Measurements from ENCODE around the gene VWCE. TPM values are rescaled to one million over a fixed set of nuclear protein-coding genes. Genes with fewer than 3 reads are reported as not detected.

VWCE gene
- total RNA-seq, 2 donors from 2014 or later = 2.0 to 4.3 TPM

- intact Hi-C loops (cut with DNase I) = loop anchor here (2.0 to 10.0 kb wide), 2 partner anchors 48 to 1782 kb away; no protein-coding TSS in a partner anchor
- H3K4me1 ChIP-seq (replicated peaks) = no peaks in the 10 kb centered on the region
- H3K27ac ChIP-seq = peak overlapping the region; percentile 28 to 39
- DNase-seq (ENCODE audit: low spot score) = peak; percentile 82
- no peaks in the 10 kb centered on the region for H3K36me3 ChIP-seq
- no peaks in the 10 kb centered on the region for H3K9me3 ChIP-seq
- no peak overlapping the region for H3K4me3 ChIP-seq
- no peaks in the 10 kb centered on the region for H3K27me3 ChIP-seq (replicated peaks; ENCODE audit: insufficient read depth)
- peak; percentile 80 for TF ChIP-seq POLR2AphosphoS5 (IDR thresholded peaks at IDR 0.05)
- TF ChIP-seq CTCF (IDR thresholded peaks at IDR 0.05) = peak; percentile 96 to 99 (median 98)
- TF ChIP-seq POLR2A (IDR thresholded peaks at IDR 0.05) = no peak
- 28% methylated on average over 8 of the region's 8 CpGs for WGBS
Observed at GRCh38 chr11:61336171-61336935, 41.2 kb upstream of the VWCE start.

- TF ChIP-seq CTCF (IDR thresholded peaks at IDR 0.05) (no peak), POLR2AphosphoS5 (IDR thresholded peaks at IDR 0.05) (no peak)
- H3K4me3 ChIP-seq = no peak overlapping the region
- no peak for DNase-seq (ENCODE audit: low spot score)
- H3K27me3 ChIP-seq (replicated peaks; ENCODE audit: insufficient read depth) = no peaks in the 10 kb centered on the region
- intact Hi-C loops (cut with DNase I) = loop anchor here (10.0 kb wide), 1 partner anchor 1781 kb away; no protein-coding TSS in a partner anchor
- no peak overlapping the region for H3K27ac ChIP-seq
- H3K9me3 ChIP-seq = no peaks in the 10 kb centered on the region
- 93% methylated on average over 1 of the region's 1 CpG for WGBS
- no peaks in the 10 kb centered on the region for H3K4me1 ChIP-seq (replicated peaks)
- no peaks in the 10 kb centered on the region for H3K36me3 ChIP-seq
Observed at GRCh38 chr11:61335355-61335710, 40.2 kb upstream of the VWCE start.

GRCh38 chr11:61334434-61335354 is 39.6 kb upstream of the VWCE start:
- intact Hi-C loops (cut with DNase I) = loop anchor here (10.0 kb wide), 1 partner anchor 1780 kb away; no protein-coding TSS in a partner anchor
- no peak overlapping the region for H3K27ac ChIP-seq
- 88% methylated on average over 16 of the region's 16 CpGs for WGBS
- H3K4me3 ChIP-seq = no peak overlapping the region
- H3K27me3 ChIP-seq (replicated peaks; ENCODE audit: insufficient read depth) = no peaks in the 10 kb centered on the region
- H3K4me1 ChIP-seq (replicated peaks) = no peaks in the 10 kb centered on the region
- no peaks in the 10 kb centered on the region for H3K9me3 ChIP-seq
- H3K36me3 ChIP-seq = peaks cover 0 to 1% of the 10 kb centered on the region in 2 donors
- DNase-seq (ENCODE audit: low spot score) = no peak
- TF ChIP-seq CTCF (IDR thresholded peaks at IDR 0.05) (no peak), POLR2A (IDR thresholded peaks at IDR 0.05) (no peak), POLR2AphosphoS5 (IDR thresholded peaks at IDR 0.05) (no peak)

GRCh38 chr11:61333550-61334433 is 38.7 kb upstream of the VWCE start:
- Histone ChIP-seq H3K9me3 (no peaks in the 10 kb centered on the region), H3K27me3 (replicated peaks; ENCODE audit: insufficient read depth) (no peaks in the 10 kb centered on the region), H3K4me3 (peak overlapping the region; percentile 93 to 95), H3K27ac (peak overlapping the region; percentile 82 to 84), H3K4me1 (replicated peaks) (no peaks in the 10 kb centered on the region), H3K36me3 (peaks cover 0 to 5% of the 10 kb centered on the region in 2 donors)
- no peak for DNase-seq (ENCODE audit: low spot score)
- TF ChIP-seq CTCF (IDR thresholded peaks at IDR 0.05) (no peak), POLR2A (IDR thresholded peaks at IDR 0.05) (no peak), POLR2AphosphoS5 (IDR thresholded peaks at IDR 0.05) (no peak)
- intact Hi-C loops (cut with DNase I) = loop anchor here (10.0 kb wide), 1 partner anchor 1779 kb away; no protein-coding TSS in a partner anchor
- WGBS = 28% methylated on average over 19 of the region's 19 CpGs
